ENCODE measurements around the gene SIPA1L2.
"Not testable (repeated sequence)": the region's sequence is repeated elsewhere in the genome, so short reads cannot be mapped to it uniquely, and the experiment has no call there.

Gene SIPA1L2

DNA sequence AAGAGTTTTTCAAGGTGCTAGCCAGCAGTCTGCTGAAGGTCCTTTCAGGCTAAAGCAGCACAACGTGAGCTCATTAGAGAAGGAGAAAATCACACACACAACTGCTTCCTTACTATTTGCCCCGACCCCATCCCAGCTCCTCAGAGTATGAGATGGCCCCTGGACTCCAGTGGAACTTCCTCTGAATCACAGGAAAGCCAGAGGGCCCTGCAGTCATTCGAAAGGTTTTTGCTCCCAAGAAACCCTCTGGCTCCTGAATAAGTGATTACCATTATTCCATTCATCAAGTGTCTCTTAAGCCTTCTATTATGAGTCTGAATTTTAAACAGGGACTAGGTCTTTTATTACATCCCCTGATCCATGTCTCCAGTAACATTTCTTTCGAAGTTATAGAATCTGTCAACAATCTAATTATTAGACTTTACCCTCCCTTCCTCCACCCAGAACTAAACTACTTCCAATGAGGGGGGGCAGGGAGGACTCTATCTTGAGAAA is 14.6 kb downstream of the SIPA1L2 start:
- DNase-seq (ENCODE audit: low spot score), result no peak

DNA sequence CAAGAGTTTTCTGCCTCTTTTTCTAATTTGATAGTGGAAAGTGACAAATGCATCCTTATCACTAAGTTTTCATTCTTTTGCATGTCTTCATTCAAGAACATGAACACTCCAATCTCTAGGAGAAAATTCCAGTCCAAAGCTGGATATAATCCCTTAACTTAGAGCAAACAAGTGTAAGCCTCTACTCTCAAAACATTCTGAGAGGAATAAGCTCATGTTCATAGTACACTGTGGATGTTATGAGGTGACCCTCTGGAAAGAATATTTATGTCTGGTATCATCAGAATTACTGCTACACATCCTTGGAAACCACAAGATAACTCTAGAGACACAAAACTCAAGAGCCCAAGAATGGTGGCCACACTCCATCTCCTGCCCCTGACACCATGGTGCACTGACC is 15.1 kb downstream of the SIPA1L2 start:
- no peak for DNase-seq (ENCODE audit: low spot score)

DNA sequence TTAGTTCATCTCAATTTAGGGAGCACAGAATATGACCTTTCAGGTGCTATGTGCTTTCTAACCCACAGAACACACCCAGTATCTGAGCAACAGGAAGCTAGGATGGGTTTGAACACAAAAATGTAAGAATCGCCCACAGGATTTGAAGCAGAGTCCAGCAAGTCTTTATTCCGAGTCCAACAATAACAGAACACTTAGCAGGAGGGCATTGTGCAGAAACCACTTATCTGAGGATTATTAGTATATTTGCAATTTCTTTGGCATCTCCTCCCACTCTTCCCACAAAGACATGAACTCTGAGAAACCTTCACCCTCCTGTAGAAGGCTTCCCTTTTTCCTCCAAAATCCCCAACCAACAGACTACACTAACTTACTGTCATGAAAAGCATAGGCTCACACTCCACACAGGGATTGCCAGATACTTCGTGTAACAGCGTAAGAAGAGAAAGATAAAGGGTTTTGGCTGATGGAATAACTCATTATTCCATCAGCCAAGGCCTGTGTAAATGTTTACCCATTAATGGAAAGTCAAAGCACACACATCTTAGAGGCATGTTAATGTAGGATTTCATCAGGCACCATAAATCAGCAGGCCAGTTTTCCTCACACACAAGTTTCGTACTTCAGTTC is 16.1 kb downstream of the SIPA1L2 start:
- DNase-seq (ENCODE audit: low spot score), result peak; percentile 73

DNA sequence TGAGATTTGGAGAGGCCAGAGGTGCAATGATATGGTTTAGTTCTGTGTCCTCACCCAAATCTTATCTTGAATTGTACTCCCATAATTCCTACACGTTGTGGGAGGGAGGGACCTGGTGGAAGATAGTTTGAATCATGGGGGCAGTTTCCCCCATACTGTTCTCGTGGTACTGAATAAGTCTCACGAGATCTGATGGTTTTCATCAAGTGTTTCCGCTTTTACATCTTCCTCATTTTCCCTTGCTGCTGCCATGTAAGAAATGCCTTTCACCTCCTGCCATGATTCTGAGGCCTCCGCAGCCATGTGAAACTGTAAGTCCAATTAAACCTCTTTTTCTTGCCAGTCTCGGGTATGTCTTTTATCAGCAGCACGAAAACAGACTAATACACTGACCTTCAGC is 17.1 kb downstream of the SIPA1L2 start:
- not testable (repeated sequence) for DNase-seq (ENCODE audit: low spot score)

DNA sequence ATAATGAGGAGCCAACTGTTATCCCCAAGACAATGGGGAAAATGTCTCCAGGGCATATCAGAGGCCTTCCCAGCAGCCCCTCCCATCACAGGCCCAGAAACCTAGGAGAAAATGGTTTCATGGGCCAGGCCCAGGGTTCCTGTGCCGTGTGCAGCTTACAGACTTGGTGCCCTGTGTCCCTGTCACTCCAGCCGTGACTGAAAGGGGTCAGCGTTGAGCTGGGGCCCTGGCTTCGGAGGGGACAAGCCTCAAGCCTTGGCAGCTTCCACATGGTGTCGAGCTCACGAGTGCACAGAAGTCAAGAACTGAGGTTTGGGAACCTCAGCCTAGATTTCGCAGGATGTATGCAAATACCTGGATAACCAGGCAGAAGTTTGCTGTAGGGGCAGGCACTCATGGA is 18.1 kb downstream of the SIPA1L2 start:
- no peak for DNase-seq (ENCODE audit: low spot score)

DNA sequence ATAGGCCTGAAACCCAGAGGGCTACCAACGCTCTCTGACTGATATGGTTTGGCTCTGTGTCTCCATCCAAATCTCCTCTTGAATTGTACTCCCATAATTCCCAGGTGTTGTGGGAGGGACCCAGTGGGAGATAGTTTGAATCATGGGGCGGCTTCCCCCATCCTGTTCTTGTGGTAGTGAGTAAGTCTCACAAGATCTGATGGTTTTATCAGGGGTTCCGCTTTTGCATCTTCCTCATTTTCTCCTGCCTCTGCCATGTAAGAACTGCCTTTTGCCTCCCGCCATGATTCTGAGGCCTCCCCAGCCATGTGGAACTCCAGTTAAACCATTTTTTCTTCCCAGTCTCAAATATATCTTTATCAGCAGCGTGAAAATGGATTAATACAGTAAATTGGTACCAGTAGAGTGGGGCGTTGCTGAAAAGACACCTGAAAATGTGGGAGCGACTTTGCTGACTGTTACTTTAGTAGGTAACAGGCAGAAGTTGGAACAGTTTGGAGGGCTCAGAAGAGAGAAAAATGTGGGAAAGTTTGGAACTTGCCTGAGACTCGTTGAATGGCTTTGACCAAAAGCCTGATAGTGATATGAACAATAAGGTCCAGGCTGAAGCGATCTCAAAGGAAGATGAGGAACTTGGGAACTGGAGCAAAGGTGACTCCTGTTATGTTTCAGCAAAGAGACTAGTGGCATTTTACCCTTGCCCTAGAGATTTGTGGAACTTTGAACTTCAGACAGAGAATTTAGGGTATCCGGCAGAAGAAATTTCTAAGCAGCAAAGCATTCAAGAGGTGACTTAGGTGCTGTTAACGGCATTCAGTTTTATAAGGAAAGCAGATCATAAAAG is 18.8 kb downstream of the SIPA1L2 start:
- DNase-seq (ENCODE audit: low spot score), result not testable (repeated sequence)

DNA sequence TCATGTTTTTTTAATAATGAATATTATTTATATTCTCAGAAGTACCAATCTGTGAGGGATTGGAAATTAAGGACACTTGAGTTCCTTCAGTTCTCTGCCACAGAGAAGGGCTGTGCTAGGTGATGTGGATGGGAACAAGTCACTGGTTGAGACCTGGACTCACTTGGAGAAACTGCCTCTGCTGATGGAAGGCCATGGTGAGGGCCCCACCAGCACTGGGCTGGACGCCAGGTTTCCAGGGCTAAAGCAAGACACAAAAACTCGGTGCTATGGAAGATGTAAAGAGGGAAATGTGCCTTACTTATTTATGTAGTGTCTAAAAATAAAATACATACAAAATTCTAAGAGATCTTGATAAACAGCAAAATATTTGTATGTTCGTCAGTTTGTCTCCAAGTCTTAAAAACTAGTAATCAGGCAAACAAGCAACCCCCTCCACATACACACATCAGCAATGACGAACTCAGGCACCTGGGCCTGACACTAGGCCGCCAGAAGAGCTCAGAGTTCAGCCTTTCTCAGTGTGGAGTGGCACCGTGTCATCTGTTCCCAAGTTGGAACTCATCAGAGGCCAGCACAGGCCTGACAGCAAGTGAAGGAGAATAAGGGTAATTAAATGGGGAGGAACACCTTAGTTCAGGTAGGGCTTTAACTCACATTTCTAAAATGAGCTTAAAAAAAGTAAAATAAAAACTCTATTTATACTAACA is 19.6 kb downstream of the SIPA1L2 start:
- DNase-seq (ENCODE audit: low spot score), result no peak

DNA sequence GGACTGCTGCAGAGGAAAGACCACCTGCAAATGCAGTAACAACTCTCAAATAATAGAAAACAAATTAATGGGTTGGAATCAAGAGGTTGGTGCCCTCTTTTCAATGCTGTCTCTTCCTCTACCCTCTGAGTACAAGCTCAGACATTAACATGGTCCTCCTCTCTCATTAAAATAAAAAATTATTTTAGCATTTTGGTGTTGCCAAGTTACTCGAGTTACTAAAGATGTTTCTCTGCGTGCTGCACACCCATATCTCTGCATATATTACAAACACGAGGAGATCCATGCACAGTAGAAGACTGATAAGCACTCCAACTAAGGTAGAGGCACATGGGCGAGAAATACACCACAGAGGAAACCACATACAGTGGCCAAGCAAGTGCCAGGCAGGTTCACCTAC is 21.5 kb downstream of the SIPA1L2 start:
- no peak for DNase-seq (ENCODE audit: low spot score)

DNA sequence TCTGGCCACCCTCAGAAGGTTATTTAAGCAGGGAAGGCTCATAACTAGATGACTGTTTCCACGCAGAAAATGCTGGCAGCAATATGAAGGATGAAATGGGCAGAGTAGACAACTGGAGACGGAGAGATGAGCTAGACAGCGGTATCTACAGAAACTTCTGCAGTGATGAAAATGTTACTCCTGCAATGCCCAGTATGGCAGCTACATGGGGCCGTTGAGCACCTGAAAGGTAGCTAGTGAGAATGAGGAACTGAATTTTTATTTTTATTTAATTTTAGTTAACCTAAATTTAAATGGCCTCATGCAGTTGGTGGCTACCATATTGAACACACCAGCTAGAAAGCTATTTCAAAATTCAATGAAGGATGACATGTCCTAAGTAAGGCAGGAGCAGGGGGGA is 27.3 kb downstream of the SIPA1L2 start:
- no peak for DNase-seq (ENCODE audit: low spot score)

DNA sequence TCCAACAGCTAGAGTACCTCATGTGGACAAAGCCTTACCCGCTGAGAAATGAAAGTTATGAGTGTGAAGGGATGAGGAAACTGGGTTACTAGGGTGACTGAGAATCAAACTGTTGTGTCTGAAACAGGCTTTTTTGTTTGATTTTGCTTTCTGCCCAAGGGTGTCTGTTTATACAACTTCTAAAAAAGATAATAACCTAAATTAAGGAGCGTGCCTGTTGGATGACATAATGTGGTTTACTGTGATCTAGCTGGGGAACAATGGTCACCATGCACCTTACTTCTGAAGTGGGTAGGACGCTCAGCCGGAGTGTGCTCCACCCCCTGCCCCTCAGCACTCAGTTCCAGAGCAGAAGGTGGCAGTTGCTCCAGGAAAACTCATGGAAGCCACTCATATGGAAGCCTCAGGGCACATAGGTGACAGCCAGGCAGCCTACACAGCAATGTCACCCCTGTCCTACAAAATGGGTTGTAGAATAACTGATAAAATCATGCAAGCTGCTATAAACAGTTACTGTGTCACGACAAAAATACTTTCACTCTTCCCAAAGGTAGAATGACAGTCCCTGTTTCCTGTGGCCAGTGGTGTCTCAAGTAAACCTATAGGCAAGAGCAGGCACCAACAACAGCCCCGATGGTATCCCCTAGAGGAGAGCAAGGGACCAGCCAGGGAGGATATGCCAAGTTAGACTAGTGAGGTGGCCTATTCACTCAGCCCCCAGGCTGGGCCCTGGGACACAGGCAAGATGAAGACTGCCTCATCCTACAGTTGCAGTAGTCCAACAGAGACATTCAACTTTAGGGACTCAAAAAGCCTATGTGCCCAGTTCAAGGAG is 29.3 kb downstream of the SIPA1L2 start:
- DNase-seq (ENCODE audit: low spot score), result no peak

DNA sequence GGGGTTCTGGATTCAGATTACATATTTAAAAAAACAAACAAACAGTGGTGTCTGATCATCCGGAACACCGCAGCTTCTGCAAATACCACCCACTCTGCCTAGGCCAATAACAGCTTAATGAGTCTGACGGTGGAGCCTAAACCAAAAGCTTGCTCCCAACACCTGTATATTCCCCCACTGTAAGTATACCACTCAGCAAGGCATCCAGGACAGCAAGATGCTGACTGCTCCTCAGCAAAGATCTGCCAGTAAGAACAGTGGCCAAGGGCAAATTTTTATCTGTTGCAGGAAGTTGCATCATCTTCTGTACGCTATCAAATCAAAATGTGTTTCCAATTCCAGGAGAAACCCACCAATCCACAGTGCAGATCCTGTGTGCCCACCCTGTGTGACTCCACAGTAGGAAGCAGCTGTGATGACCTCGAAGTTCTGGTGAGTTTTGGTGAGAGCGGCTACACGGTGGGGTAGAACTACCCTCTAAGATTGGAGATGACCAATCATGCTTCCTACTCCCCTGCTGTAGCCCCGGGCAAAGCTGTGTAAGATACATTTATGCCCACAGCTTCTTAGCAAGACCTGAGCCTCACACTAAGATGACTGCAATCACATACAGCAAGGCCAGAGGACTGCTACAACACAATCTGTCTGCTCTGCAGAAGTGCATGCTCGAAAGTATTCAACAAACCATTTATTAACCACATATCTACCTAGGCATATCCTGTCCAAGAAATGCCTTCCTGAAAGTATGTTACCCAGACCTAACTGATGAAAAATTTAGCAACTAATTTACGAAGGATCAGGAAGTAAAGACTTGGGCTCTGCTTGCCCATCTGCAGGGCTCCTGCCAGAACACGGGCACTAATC is 30.5 kb downstream of the SIPA1L2 start:
- no peak for DNase-seq (ENCODE audit: low spot score)

DNA sequence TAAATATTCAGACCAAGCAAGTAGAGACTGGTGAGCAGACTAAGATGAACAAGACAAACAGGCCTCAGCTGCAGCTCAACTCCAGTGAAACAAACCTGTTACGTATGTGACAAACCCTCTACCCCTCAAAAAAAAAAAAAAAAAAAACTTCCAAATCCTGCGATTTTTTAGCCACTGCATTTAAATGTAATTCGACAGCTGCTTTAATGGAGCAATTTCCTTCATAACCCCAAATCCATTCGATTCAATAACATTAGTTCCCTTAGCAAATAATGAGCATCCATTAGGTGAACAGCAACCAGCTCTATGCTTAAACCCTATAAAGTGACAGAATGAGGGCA is 31.1 kb downstream of the SIPA1L2 start:
- no peak for DNase-seq (ENCODE audit: low spot score)

DNA sequence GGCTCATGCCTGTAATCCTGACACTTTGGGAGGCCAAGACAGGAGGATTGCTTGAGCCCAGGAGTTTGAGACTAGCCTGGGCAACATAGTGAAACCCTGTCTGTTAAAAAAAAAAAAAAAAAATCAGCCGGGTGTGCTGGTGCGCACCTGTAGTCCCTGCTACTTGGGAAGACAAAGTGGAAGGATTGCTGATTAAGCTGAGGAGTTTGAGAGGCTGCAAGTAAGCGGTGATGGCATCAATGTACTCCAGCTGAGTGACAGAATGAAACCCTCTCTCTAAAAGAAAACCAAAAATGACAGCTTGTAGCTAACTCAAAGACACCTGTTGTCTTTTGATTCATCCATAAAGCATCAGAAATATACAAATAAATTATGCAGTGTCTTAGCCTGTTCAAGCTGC is 31.8 kb downstream of the SIPA1L2 start:
- DNase-seq (ENCODE audit: low spot score), result no peak

DNA sequence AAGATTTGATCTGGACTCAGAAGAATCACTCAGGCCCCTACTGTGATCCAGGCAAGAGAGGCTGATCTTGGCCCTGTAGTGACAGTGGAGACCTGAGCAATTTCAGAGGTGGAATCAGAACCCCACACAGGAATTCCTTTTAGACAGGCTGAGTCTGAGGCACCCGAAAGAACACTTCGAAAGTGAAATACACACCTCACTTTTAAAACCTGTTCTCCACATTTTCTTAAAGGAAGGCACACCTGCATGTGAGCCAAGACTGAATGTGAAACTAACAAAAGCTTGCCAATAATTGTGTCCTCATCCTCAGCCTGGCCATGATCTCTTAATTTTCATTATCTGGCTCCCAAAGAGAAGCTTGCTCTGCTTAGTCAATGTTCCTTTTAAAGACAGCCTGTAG is 32.2 kb downstream of the SIPA1L2 start:
- no peak for DNase-seq (ENCODE audit: low spot score)

DNA sequence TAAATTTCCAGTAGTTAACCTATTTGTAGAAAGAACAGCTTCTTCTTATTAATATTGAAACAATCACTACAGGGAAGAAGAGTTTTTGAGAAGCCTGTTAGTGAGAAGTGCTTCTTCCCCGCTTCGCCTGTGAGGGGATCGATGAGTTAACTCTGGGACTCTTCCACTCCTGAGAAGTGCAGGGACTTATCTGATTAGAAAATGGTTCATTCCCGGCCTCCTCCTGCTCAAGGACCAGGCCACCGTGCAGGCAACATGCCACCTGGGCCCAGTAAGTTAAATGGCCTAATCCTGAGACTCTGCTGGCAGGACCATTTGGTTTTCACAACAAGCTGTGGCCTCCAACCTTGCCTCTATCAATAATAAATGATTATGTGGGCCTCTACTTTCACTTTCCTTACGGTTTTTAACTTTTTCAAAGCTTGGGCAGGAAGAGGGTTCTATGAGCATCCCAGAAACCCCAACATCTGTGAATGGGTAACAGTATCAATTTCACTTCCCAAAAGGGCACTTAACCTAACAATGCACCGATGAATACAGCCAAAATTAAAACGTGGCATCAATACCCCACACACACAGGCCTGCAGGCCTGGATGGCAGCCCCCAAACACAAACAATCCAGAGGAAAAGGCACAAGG is 33.1 kb downstream of the SIPA1L2 start:
- DNase-seq (ENCODE audit: low spot score), result no peak

DNA sequence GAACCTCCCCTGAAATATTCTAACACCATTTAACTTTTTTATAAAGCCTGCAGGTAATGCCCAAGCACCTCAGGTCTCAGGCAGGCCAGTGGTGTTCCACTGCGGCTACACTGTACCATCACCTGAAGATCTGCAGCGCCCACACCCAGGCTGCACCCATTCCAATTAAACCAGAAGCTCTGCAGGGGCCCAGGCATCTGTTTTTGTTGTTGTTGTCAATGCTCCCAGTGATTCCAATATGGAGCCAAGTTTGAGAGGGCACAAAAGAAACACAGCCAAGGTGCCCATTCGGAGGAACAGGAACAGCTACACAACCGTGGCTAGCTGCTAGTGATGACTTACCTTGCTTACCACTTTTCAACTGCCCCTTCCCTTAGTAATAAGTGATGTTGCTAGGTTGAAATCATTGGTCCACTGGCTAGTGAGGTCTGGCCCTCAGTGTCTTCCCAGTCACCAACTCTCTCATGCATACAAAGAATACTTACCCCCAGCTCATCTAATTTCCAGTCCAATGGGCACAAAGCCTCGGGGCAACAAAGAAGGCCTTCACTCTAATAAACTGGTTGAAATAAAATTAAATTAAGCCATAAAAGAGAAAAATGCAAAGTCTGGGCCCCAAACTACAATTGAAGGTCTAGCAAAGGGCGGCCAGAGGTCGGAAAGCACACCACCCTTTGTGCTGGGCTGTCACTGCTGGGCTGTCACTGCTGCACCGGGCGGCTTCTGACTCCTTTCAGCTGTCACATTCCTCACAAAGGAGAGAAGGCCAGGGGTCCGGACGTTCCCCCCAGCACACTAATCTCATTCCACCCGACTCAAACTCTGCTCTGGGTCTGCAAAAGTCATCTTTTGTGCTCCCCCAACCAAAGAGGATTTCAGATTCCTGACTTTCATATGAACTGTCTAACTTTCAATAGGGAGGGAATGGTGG is 34.9 kb downstream of the SIPA1L2 start:
- no peak for DNase-seq (ENCODE audit: low spot score)

DNA sequence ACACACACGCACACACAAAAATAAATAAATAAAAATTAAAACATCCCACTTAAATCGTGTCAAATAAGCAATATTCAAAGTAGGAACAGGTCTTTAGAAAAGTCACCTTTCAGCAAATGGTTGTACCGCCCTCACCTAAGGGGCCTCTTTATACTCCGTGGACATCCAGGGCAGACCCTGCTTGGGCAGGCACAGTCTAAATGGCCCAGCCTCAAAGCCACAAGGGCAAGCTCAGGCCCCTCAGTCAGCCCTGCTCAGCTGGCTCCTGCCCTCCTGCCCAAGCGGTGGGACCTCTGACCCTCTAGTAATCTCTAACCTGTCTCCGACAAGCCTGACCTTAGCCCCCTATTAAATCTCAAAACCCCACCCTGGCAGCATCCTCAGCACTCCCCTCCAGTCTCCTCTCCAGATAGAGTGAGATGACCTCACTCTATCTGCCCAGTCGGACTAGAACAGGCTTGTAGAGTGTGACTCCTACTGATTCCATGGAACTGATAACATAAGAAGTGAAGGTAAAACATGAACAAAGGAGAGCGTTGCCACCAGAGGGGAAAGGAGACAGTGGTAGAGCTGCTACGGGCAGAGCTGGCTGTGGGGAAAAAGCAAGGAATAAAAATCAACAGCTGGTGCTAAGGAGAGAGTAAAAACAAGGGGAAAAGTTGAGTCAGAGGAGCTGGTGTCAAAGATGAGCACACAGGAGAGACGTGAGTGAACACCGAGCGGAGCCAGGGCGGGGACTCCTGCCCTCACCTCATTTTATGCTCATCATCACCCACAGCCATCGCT is 36.0 kb downstream of the SIPA1L2 start:
- no peak for DNase-seq (ENCODE audit: low spot score)

DNA sequence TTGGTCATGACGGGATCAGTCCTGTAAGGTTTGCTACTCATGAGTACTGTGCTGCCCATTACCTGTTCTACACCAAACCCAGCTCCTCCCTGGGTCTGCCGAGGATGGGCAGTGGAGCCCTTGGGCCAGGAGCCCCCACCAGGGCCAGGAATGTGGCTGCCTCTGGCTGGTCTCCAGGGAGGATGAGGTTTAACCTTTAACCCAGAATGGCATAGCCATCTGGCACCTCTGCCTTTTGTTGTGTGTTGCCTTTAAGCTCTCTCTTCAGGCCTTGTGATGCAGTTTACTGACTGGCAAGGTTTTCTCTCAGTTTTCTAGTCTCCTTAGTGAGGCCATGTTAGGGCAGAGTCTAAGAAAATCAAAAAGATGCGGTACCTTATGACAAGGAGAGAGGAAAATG is 38.6 kb downstream of the SIPA1L2 start:
- DNase-seq (ENCODE audit: low spot score), result no peak

DNA sequence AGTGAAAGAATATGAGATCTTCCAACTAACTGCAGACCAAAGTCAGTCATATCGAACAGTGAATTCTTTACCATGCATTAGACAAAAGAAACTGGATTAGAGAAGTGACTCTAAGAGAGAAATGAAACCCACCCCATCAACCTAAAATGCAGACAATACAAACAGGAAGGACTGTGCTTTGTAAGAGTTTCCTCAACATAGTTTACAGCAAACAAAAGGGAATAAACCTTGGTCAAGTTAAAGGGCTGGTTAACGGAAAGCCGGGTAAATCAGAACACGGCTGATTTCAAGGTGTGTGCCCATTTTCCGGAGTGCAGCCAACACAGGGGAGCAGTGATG is 39.2 kb downstream of the SIPA1L2 start:
- no peak for DNase-seq (ENCODE audit: low spot score)
